HG03460 (cell line): ENCODE data around the gene MAGEH1.
"Not testable (repeated sequence)": the region's sequence is repeated elsewhere in the genome, so short reads cannot be mapped to it uniquely, and the experiment has no call there.

Experiments
- ATAC-seq: cut with Tn5 transposase; IDR thresholded peaks from one replicate; pipeline ENCODE4 v1.9.1; 2021; ENCODE audit not compliant: unreplicated experiment

Gene MAGEH1, protein sequence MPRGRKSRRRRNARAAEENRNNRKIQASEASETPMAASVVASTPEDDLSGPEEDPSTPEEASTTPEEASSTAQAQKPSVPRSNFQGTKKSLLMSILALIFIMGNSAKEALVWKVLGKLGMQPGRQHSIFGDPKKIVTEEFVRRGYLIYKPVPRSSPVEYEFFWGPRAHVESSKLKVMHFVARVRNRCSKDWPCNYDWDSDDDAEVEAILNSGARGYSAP

DNA sequence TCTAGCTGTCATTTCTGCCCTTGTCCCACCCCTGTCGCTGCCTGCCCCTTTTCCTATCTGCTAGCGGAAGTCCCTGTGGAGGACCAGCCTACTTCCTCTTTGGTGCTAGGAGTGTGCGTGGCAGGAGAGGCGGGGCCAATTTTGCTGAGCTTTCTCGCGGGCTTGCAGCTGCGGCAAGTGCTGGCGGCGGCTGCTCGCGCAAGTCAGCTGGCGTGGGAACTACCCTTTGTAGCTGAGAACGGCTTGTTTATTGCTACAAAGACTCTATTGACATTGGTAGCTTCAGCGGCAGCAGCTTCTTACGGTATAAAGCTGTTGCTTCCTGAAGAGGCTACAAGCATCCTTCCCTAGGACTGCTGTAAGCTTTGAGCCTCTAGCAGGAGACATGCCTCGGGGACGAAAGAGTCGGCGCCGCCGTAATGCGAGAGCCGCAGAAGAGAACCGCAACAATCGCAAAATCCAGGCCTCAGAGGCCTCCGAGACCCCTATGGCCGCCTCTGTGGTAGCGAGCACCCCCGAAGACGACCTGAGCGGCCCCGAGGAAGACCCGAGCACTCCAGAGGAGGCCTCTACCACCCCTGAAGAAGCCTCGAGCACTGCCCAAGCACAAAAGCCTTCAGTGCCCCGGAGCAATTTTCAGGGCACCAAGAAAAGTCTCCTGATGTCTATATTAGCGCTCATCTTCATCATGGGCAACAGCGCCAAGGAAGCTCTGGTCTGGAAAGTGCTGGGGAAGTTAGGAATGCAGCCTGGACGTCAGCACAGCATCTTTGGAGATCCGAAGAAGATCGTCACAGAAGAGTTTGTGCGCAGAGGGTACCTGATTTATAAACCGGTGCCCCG, at the start of gene MAGEH1:
MAGEH1 (plus strand) TSS at position 138 of the 843 bp plus-strand sequence; CDS start at position 386, 248 bp downstream.
- ATAC-seq: peak; percentile 96

DNA sequence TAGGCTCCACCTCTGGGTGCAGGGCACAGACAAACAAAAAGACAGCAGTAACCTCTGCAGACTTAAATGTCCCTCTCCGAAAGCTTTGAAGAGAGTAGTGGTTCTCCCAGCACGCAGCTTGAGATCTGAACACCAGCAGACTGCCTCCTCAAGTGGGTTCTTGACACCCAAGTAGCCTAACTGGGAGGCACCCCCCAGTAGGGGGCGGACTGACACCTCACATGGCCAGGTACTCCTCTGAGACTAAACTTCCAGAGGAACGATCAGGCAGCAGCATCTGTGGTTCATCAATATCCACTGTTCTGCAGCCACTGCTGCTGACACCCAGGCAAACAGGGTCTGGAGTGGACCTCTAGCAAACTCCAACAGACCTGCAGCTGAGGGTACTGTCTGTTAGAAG, 24.8 kb upstream of the MAGEH1 start:
- ATAC-seq: not testable (repeated sequence)

DNA sequence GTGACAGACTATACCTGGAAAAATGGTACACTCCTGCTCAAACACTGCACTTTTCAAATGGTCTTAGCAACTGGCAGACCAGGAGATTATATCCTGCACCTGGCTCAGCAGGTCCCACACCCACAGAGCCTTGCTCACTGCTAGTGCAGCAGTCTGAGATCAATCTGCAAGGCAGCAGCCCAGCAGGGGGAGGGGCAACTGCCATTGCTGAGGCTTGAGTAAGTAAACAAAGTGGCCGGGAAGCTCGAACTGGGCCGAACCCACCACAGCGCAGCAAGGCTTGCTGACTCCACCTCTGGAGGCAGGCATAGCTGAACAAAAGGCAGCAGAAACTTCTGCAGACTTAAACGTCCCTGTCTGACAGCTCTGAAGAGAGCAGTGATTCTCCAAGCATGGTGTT, 8.5 kb upstream of the MAGEH1 start:
- not testable (repeated sequence) for ATAC-seq

DNA sequence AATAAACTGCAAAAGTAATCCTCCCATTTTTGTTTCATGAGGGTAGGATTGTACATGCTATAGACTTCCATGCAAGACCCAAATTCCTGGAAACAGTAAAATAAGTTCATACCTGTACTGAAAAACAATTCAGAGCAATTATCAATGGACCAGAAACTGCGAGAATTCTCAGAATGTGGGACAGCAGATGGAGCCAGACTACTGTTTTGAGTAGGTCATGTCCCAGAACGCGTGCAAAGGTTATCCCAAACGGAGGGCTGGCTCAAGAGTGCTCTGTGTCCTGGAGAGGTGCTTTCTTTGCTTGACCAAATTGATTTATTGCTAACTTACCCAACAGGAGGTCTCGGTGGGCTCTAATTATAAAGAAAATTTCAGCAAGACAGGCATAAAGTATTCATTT, 1.7 kb upstream of the MAGEH1 start:
- no peak for ATAC-seq

DNA sequence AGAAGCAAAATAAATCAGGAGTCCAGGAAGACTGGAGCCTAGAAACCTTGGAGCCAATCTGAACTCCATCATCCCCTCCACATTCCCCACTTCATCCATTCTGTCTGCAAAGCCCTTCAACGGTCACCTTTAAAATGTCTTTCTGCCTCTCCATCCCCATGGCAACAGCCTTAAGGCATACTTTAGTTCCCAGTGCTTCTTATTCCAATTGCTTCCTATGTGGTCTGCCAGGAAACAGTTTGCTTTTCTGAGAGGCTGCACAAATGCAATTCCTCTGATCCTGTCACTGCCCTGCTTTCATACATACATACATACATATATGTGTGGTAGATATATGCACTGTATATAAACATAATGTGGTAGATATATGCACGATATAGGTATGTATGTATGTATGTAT, 786 bp upstream of the MAGEH1 start:
- ATAC-seq: no peak

DNA sequence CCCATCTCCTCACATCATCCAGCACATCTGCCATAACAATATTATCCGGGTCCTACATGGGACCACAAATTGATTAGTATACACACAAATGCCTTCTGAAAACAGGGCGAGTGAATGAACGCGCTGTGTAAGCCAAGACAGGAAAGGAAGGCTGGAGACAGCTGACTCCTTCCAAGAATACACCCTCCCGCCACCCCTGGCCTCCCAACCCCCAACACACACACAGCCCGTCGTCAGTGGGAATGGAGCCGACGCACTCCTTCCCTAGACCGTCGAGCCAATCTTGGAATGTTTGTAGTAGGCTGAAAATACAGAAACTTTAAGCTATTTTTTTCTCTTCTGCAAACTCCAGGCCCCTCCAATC, 319 bp upstream of the MAGEH1 start:
- ATAC-seq: peak; percentile 17

DNA sequence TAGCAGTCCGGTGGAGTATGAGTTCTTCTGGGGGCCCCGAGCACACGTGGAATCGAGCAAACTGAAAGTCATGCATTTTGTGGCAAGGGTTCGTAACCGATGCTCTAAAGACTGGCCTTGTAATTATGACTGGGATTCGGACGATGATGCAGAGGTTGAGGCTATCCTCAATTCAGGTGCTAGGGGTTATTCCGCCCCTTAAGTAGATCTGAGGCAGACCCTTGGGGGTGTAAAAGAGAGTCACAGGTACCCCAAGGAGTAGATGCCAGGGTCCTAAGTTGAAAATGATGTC, 852 bp downstream of the MAGEH1 start:
- no peak for ATAC-seq

DNA sequence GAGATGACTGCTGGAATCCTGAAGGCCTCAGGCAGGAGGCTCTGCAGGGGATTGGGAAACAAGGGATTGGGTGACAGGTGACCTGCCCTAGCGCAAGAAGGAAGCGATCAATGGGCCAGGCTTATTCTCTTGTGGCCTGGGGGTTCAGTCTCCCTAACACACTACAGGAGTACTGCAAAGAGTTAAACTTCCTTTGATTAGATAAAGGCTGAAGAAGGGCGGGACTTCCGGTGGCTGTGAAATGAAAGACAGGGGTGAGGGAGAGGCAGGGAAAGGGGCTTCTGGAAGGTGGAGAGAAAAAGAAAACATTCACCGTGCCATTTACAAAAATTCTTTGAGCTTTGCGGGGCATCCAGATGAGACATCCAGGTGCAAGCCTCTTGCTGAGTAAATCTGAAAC, 3.8 kb downstream of the MAGEH1 start:
- not testable (repeated sequence) for ATAC-seq

DNA sequence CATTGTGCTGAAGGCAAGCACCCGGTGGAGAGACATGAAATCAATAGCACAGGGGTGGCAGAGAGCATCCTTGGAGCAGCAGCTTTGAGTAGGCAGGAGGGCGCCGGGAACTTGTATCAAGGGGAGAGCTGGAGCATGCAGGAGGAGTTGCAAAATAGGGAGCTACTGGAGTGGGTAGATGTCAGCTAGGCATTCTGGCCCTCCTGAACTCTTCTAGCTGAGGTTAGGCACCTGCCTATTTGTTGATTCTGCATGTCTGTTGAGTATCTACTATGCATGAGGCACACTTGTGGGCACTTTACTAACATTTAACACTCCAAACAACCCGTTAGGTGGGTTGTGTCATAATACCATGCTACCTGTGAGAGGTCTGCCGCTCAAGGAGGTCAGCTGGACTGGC, 7.5 kb downstream of the MAGEH1 start:
- not testable (repeated sequence) for ATAC-seq

DNA sequence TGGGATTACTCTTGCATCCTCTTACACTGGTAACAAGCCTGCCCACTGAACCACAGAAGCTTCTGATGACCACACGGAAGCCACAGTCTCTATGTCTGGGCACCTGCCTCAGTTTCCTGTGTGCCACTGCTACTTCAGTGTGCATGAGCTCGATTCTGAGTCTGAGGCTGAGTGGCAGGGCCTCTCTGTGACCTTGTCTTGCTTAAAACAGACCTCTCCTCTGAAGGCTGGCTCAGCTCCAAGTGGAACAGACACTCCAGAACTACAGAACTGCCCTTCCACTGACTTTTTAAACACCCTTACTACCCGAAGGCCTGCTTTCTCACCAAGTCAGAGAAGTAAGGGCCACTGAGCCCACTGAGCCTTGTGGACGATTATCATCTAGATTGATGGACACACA, 8.0 kb downstream of the MAGEH1 start:
- not testable (repeated sequence) for ATAC-seq

DNA sequence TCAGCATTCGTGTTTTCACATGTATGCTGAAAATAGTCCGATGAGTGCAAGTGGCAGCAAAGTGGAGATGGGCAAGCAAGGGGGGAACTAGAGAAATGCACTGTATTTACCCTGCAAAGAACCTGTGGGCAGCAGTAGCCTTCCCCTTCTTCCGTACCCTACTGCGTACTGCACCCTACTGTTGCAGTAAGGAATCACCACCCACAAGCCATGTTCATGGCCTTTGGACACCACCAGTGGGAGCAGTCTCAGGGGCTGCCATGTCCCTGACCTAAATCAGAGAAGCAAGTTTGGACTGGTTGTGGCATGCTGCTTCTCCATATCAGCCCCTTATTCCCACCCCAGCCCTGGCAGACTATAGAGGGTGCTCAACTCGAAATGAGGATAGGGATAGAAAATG, 12.1 kb downstream of the MAGEH1 start:
- ATAC-seq: not testable (repeated sequence)

DNA sequence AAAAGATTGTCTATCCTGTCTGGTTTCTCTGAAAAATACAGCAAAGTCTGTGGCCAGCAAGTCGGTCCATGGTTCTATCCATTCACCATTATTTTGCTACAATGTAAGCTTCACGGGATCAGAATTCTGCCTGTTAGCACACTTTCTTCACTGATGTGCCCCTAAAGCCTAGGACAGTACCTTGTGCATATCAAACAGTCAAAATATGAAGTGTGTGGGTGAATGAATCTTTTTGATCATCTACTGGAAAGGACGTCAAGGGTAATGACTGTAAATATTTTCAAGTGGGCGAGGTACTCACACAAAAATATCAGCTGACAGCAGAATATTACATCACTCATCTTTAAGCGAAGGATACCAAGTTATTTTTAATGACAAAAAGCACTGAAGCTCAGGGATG, 13.2 kb downstream of the MAGEH1 start:
- not testable (repeated sequence) for ATAC-seq

DNA sequence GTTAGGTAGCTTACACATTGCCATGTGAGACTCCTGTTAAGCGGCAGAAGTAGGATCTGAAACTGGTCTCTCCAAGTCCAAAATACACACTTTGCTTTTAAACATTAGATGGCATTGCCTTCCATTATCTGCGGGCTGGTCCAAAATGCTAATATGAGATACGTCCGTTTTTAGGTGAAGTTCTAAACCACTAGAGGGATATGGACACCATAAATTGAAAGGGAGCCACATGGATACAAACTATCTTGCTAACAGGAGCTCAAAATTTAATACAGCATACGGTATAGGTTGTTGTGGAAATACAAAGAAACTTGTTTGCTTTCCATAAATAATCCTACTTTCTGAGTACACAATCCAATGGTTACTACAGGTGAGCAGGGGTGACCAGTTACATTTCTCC, 13.9 kb downstream of the MAGEH1 start:
- not testable (repeated sequence) for ATAC-seq

DNA sequence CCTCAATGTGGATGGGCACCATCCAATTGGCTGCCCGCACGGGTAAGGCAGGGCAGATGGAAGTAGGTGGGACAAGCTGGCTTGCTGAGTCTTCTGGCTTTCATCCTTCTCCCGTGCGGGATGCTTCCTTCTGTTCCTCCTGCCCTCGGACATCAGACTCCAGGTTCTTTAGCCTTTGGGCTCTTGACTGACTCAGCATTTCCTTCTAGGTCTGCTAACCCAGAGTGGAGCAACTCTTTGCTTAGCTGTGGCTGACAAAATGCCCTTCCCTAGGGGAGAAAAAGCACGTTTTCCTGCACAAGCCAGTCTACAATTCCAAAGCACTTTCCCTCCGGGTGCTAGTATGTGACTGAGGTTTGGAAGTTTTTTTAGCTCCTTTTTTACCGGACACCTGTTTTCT, 28.0 kb downstream of the MAGEH1 start:
- not testable (repeated sequence) for ATAC-seq

DNA sequence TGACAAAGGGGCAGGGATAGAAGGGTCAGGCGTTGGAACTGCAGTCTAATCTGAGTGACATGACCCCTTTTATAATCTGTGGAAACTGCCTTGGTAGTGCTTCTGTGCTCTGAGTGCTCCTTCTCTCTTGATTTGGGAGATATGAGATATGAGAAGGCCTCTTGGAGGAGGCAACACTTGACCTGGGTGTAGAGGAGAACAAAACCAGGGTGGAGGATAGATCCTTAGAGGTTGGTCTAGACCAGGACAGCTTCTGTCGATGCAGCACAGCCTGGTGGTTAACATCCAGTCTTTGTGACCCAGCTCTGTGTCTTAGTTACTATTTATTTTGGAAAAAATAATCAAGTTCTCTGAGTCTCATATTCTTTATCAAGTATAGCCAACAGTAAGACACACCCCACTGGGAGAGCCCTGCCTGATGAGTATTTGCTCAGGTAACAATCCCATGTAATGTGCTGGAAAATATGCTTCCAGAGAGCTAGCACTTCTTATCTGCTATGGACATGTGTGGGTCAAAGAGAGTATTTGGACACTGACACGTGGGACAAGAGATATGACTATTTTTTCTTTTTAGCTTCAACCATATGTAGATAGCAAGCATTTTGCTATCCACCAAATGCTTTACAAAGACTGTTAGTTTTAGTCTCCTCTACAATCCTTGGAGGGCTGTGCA, 28.6 kb downstream of the MAGEH1 start:
- no peak for ATAC-seq

DNA sequence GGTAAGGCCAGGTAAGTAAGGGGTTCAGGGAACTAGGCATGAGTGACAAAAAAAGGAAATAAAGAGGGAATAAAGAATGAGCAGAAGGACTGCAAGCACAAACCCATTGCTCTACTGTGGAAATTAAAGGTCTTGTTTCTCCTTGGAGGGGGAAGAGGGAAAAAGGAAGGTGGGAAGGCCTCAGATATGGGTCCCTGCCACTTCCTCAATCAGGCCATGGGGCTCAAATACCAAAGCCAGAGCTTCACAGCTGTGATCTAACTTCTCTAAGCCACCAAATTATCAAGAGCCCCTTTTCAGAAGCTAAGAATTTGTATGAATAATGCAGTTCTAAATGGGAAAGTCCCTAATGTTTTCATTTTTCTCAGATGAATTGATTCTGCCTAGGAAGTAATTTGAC, 33.0 kb downstream of the MAGEH1 start:
- ATAC-seq: no peak

DNA sequence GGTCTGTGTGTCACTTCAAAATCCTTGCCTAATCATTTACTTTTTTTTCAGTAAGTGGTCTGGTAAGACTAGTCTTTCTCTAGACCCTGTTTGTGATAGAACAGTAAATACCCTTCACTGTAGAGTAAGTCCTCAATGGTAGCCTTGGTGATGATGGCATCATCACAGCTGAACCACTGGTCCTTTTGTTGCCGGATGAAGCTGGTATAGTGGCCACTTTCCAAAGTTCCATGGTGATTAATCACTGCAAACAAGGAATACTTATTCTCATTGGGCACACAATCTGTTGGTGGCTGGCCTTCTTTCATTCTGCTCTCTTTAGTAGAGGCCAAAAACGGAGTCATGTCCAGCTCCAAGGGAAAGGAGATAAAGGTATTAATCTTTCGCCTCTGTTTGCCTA, 34.8 kb downstream of the MAGEH1 start:
- no peak for ATAC-seq

DNA sequence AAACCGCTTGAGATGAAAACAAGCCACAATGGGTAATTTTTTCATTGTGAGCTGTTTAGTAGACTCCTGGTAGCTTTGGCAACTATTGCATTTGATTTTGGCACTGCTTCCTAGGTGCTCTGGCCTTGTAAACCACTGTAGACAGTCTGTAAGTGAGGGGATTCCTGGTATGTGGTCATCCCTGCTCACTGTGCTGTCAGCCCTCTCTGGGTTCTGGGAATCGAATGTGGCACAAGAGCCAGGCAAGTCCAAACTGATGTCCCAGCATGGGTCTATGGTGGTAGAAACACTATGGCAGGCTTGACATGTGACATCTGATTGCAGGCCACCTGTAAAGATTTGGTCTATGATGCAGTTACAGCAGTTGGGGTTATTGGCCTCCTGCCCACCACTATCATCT, 35.2 kb downstream of the MAGEH1 start:
- ATAC-seq: no peak

DNA sequence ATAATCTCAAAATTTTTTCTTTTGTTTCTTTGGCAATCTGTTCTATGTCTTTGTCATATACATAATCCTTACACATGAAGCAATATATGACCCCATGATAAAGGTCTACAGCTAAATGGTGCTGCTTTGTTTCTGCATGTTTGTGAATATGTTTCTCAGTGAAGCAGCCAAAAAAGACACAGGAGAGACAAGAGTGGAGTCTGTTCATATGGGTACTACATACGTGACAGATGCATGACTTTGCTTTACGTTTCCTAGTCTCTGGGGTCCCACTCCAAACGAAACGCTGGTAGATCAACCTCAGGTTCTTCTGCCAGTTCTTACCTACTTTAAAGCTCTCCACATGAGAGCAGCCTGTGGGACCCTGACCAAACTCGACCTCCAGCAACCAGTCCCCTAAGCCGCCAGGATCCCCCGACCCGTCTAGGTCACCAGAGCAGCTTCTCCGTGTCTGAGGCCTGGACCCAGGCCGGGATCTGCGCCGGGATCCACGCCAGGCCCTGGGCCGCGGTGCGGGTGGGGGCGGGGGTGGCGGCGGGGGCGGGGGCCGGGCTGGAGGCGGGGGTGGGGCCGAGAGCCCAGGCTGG, 36.2 kb downstream of the MAGEH1 start:
- ATAC-seq: peak; percentile 2

DNA sequence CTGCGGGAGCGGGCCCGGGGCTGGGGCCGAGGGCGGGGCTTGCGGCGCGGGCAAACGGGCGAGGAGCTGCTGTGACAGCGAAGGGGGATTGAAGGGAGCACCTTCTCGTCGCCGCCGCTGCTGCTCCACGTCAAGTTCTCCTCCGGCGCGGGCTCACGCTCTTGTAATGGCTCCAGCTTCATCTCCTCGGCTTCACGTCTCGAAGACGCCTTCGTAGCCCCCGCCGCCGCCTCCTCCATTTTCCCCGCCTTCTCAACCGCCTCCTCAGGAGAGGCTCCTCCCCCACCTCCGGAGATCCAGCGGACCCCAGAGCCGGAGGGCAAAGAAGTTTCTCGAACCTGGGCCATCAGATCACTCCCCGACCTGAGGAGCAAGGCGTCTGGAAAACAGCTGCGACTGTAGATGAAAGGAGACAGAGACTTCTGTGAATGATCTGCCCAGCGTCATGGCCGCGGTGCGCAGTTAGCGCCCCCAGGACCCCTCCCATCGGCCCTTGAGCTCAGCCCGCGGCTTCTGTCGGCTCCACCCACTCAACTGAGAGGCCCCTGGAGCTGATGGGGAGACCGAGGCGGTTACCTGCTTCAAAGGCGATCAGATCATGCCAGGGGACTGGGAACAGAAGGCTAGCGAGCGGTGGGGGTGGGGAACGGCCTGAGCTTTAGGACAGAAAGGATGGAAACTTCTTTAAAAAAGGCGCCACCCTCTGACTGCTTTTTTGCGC, 36.8 kb downstream of the MAGEH1 start:
- peak; percentile 53 for ATAC-seq
